A673 (cell line): ENCODE data around the gene CDK4.

Experiments
- CTCF ChIP-seq: fragments of 300-800, 200-600 bp; sonication (generic); conservative IDR thresholded peaks from 2 replicates; pipeline ENCODE4 v1.5.1; 2017; ENCODE audit warnings: low read depth, mild to moderate bottlenecking, antibody characterized with exemption, low read length, moderate library complexity, mixed read lengths
- EZH2 ChIP-seq: fragments of 200-600 bp; sonication (generic); IDR thresholded peaks from 2 replicates; pipeline ENCODE4 v1.6.1; 2017; ENCODE audit warnings: borderline replicate concordance, low read depth, mild to moderate bottlenecking, mixed read lengths, antibody characterized with exemption, low read length; ENCODE audit not compliant: poor library complexity, severe bottlenecking

- TF ChIP-seq CTCF: no peak
- TF ChIP-seq EZH2: no peak
Observed at GRCh38 chr12:57783861-57784260, 31.8 kb upstream of the CDK4 start.
